Astrocyte (in vitro differentiated cells and primary cell): ENCODE data around the gene LTBP3.

Source experiments
- EZH2 ChIP-seq: IDR thresholded peaks from 2 replicates; pipeline ENCODE4 v1.6.1; 2012; ENCODE audit warnings: mild to moderate bottlenecking, low read length, inconsistent platforms; ENCODE audit not compliant: insufficient read depth
- TF ChIP-seq, protein P1 (sequence below): IDR thresholded peaks from 2 replicates; pipeline ENCODE4 v1.5.1; 2011; ENCODE audit warnings: low read depth, mild to moderate bottlenecking, inconsistent platforms, low read length, moderate library complexity; ENCODE audit not compliant: insufficient read depth

- TF ChIP-seq, protein P1, sequence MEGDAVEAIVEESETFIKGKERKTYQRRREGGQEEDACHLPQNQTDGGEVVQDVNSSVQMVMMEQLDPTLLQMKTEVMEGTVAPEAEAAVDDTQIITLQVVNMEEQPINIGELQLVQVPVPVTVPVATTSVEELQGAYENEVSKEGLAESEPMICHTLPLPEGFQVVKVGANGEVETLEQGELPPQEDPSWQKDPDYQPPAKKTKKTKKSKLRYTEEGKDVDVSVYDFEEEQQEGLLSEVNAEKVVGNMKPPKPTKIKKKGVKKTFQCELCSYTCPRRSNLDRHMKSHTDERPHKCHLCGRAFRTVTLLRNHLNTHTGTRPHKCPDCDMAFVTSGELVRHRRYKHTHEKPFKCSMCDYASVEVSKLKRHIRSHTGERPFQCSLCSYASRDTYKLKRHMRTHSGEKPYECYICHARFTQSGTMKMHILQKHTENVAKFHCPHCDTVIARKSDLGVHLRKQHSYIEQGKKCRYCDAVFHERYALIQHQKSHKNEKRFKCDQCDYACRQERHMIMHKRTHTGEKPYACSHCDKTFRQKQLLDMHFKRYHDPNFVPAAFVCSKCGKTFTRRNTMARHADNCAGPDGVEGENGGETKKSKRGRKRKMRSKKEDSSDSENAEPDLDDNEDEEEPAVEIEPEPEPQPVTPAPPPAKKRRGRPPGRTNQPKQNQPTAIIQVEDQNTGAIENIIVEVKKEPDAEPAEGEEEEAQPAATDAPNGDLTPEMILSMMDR: no peak
- no peak for TF ChIP-seq EZH2
These were observed 41.7 kb upstream of the LTBP3 start for GRCh38 chr11:65599955-65600246.
